ENCODE data around the gene FAN1.

- TF ChIP-seq EZH2 (IDR thresholded peaks at IDR 0.05; ENCODE audit: borderline replicate concordance, low read length) (no peak), CTCF (conservative IDR thresholded peaks at IDR 0.05 in 1 of 2, IDR thresholded peaks at IDR 0.05 in 1 of 2; ENCODE audit: extremely low read depth in 1 of 2, insufficient read depth in 1 of 2, low read depth in 1 of 2, low read length in 2 of 2) (no peak)
Measured at GRCh38 chr15:30969724-30970123, 66.0 kb downstream of the FAN1 start.
